GM12892 (cell line): ENCODE results near the gene ALPK1.

Source experiments
- POLR2A ChIP-seq: IDR thresholded peaks from 2 replicates; pipeline ENCODE4 v1.6.1; 2011; ENCODE audit warnings: low read depth, low read length, control low read depth
- POLR2AphosphoS5 ChIP-seq: IDR thresholded peaks from 2 replicates; pipeline ENCODE4 v1.6.1; 2011; ENCODE audit warnings: low read depth, low read length, control low read depth
- TAF1 ChIP-seq: IDR thresholded peaks from 2 replicates; pipeline ENCODE4 v1.6.1; 2011; ENCODE audit warnings: low read depth, mild to moderate bottlenecking, control low read depth, low read length, borderline replicate concordance

DNA sequence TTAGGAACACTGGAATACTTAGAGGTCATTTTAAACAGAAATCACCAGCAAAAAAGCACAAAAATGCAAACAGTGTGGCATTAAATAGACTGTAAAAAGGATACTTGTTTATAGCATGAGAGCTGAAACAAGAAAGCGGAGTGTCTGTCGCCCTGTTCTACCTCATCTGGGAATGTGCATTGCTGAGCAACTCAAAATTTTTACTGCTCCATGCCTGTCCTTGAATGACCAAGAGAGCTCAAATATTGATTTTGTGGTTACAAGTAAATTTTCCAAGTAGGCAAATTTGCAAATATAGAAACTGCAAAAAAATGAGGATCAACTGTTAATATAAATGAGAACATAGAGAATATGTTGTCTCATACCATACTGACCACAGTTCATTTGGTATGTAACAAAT lies 40.1 kb upstream of the ALPK1 start:
- TF ChIP-seq POLR2AphosphoS5 (no peak), TAF1 (no peak), POLR2A (no peak)
